HFFc6 (cell line): ENCODE results near the gene ITGB8. TPM values are rescaled to one million over a fixed set of nuclear protein-coding genes. Genes with fewer than 3 reads are reported as not detected.

ENCODE experiments used
- DNase-seq: peaks from one replicate; pipeline ENCODE4 v3.0.0-alpha.2; 2018
- H3K27ac Mint-ChIP-seq: 2 replicates; pipeline ENCODE4 v1.8.0; 2020; ENCODE audit warnings: mild to moderate bottlenecking, mixed read lengths
- H3K27me3 Mint-ChIP-seq: 2 replicates; pipeline ENCODE4 v1.8.0; 2021; ENCODE audit warnings: mild to moderate bottlenecking, moderate library complexity, mixed read lengths; ENCODE audit not compliant: insufficient read depth
- H3K36me3 Mint-ChIP-seq: 2 replicates; pipeline ENCODE4 v1.8.0; 2021; ENCODE audit warnings: low read depth, mixed read lengths
- H3K4me1 Mint-ChIP-seq: 2 replicates; pipeline ENCODE4 v1.8.0; 2020; ENCODE audit warnings: low read depth, mixed read lengths
- H3K4me3 Mint-ChIP-seq: 2 replicates; pipeline ENCODE4 v1.8.0; 2020; ENCODE audit warnings: mild to moderate bottlenecking, moderate library complexity, mixed read lengths
- H3K9me3 Mint-ChIP-seq: 2 replicates; pipeline ENCODE4 v1.8.0; 2020; ENCODE audit warnings: mild to moderate bottlenecking, mixed read lengths
- CTCF ChIP-seq: fragments of 200-600 bp; sonication (generic); IDR thresholded peaks from 2 replicates; pipeline ENCODE4 v1.5.0; 2021; ENCODE audit warnings: antibody characterized with exemption, mild to moderate bottlenecking
- total RNA-seq, 6 experiments: library from RNA; stranded (reverse); fragmentation: NEBNext Ultra II Directional; extraction: Animal tissue kit (Norgen Biotek cat#: 25700); gene quantifications; 2 replicates in 1 of 6; 3 replicates in 5 of 6; pipeline ENCODE4 v1.2.3, GENCODE V29; 2021

Gene ITGB8
- total RNA-seq, 6 experiments from 2014 or later: not detected

DNA sequence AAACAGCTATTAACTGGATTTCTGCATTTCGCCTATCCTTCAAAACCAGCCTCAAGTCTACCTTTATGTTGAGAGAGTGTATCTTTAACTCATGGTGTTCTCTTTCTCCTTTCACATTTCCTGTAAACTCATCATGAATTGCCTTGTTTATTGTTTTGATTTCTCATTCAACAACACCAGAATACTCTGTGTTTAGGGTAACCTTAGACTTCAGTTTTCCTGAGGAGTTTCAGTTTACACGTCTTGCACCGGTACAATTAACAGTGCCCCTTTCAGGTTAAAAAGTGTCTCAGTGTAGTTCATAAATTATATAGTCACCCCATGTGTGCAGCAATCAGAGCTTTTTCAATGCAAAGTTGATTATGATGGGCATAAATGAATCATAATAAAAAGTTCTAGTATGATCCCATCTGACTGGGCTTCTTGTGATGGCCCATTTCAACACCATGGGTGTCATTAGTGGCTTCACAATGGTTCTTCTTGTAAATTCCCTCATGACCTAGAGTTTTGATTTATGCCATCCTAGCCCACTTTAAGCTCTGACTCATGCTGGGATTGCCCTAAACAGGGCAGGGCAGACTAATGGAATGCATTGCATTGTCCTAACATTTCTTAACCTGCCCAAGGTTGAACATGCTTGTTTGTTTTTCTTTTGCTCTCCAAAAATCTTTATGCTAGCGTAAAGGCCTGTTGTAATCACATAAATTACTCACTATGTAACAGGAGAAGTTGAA, 22.0 kb downstream of the ITGB8 start:
- no peaks in the 10 kb centered on the region for H3K36me3 Mint-ChIP-seq
- no peaks in the 10 kb centered on the region for H3K27me3 Mint-ChIP-seq
- no peak for DNase-seq
- peaks cover 4% of the 10 kb centered on the region; the same call in 1 of the 2 replicates for H3K9me3 Mint-ChIP-seq
- no peaks in the 10 kb centered on the region; the same call in 1 of the 2 replicates for H3K4me1 Mint-ChIP-seq
- no peak for TF ChIP-seq CTCF
- no peak overlapping the region for H3K27ac Mint-ChIP-seq
- no peak overlapping the region for H3K4me3 Mint-ChIP-seq

DNA sequence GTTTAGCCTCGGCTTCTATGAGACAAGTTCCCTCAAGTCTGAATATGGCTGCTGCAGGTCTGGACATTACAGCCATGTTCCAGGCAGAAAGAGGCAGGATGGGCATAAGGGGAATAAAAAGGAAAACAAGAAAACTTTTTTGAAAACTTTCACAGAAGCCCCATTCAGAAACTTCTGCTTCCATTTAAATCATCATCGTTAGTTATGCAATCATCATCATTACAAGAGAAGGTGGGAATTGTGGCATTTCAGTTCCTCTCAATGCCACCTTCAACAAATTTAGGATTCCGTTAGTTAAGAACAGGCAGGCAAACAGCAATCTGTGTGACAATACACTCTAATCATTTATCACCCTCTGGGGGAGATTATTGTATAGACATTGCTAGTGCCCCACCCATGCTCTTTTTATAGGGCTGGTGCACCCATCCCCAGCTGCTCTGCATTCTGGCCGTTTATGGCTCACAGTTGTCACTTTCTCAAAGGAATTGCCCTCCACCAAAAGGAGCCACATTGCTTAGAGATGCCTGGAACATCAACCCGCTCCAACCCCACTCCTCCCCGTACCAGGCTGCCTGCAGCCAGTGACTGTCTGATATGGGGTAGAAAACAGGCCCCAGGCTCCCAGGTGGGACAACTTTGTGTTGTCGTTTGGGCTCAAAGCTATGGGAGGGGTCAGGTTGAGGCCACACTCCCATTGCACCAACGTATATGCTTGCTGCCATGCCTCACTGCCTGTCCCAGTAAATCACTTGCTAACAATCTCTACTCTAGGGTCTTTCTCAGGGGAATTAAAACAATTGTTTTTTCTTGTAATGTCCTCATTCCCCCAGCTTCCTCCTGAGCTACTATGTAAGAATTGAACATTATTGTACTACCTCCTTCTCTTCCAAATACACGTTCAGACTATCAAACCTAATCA, 24.2 kb downstream of the ITGB8 start:
- no peak for DNase-seq
- no peak for TF ChIP-seq CTCF
- Mint-ChIP-seq H3K4me1 (no peaks in the 10 kb centered on the region; the same call in 1 of the 2 replicates), H3K27me3 (no peaks in the 10 kb centered on the region), H3K9me3 (peaks cover 4% of the 10 kb centered on the region; the same call in 1 of the 2 replicates), H3K36me3 (no peaks in the 10 kb centered on the region), H3K27ac (no peak overlapping the region), H3K4me3 (no peak overlapping the region)

DNA sequence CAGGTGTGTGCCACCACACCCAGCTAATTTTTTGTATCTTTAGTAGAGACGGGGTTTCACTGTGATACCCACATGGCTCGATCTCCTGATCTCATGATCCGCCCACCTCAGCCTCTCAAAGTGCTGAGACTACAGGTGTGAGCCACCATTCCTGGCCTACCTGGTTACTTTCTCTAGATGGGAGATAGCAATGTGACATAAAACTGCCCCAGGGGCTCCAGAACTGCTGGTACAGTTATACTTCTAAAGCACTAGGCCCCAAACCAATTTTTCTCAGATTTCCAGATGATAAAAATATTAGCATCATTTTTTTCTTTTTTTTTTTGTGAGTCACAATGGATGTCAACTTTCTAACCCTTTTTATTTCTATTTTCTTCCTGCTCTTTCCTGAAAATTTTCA, 27.4 kb downstream of the ITGB8 start:
- H3K4me3 Mint-ChIP-seq: no peak overlapping the region
- no peak for TF ChIP-seq CTCF
- no peaks in the 10 kb centered on the region for H3K36me3 Mint-ChIP-seq
- H3K27me3 Mint-ChIP-seq: no peaks in the 10 kb centered on the region
- peaks cover 3% of the 10 kb centered on the region; the same call in 1 of the 2 replicates for H3K9me3 Mint-ChIP-seq
- DNase-seq: no peak
- H3K27ac Mint-ChIP-seq: no peak overlapping the region
- no peaks in the 10 kb centered on the region for H3K4me1 Mint-ChIP-seq

DNA sequence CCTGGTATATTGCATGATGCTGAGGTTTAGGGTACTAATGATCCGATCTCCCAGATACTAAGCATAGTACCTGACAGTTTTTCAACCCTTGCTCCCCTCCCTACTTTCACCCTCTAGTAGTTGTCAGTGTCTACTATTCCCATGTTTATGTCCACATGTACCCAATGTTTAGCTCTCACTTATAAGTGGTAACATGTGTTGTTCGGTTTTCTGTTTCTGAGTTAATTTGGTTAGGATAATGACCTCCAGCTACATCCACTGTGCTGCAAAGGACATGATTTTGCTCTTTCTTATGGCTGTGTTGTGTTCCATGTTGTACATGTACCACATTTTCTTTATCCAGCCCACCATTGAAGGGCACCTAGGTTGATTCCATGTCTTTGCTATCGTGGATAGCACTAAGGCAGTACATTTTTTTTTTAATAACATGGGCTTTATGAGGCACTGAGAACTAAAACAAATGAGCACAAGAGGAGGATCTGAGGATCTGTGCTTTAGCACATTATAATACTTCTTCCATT, 28.1 kb downstream of the ITGB8 start:
- Mint-ChIP-seq H3K4me3 (no peak overlapping the region), H3K36me3 (no peaks in the 10 kb centered on the region), H3K9me3 (no peaks in the 10 kb centered on the region), H3K4me1 (no peaks in the 10 kb centered on the region), H3K27me3 (no peaks in the 10 kb centered on the region), H3K27ac (no peak overlapping the region)
- no peak for TF ChIP-seq CTCF
- no peak for DNase-seq

DNA sequence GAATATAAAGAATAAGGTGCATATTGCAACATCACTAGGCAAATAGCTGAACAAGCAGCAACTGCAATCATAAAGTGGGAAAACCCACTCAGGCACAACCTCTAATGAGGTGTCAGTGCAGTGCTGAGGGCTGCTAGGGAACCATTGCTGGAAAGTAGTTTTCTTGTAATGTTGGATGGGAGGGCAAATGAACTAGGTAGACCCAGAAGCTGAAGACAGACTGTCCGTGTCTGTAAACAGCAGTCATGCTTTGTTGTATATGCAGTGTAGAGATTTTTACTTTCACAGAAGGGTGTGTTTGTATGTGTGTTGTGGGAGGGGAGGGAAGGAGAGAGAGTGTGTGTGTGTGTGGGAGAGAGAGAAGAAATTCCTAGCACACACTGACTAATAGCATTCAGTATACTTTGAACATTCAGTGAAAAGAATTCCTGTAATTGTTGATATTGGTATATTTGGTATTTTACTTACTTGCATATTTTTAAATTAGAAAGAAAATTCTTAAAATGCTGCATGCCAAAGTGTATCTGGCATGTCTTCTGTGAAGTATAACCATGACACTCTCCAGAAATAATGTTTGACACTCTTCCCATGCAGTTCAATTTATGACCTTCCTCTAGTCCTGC, 28.8 kb downstream of the ITGB8 start:
- TF ChIP-seq CTCF: no peak
- Mint-ChIP-seq H3K4me1 (no peaks in the 10 kb centered on the region), H3K9me3 (no peaks in the 10 kb centered on the region), H3K27ac (no peak overlapping the region), H3K4me3 (no peak overlapping the region), H3K36me3 (no peaks in the 10 kb centered on the region), H3K27me3 (no peaks in the 10 kb centered on the region)
- no peak for DNase-seq
